ENCODE measurements around the gene OSMR. TPM values are rescaled to one million over a fixed set of nuclear protein-coding genes. Genes with fewer than 3 reads are reported as not detected.

The OSMR gene
- polyA plus RNA-seq, 2 of the 4 experiments (the other 2 are of a cell fraction), result 58.5 to 92.4 TPM

DNA sequence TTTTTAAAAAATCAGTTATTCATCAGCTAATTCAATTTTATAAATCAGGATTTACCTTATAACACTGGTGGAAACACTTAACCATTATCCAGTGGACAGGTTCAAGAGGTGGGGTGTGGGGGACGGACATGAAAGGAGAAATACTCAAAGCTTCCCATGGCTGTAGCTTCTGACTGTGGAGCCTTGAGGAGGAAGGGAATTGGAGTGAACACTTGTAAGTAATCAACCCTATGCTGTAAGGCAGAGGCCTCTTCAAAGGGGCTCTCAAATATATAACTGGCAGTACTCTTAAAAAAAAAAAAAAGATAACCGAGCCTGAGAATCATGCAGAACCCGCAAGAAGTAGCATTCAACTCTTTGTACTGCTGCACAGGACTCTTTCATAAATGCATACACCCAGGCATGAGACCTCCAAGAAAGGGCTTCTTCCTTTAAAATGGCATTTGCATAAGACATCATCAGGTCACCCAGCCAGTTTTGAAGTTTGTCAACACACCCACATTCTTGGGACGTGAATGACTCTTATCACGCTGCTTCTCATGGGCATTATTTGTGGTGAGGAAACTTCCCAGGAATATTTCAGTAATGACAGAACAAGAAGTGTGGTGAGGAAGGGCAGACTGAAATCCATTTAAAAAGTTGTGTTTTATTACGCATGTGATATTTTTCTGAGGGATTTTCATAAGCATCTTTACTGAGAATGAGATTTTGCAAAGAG, 8.1 kb downstream of the OSMR start:
- CTCF ChIA-PET, result interaction anchor here (1.4 kb wide), 2 partner anchors 16 to 21 kb away, joined by 4 read pairs; no protein-coding TSS in a partner anchor
- no peak for FAIRE-seq

DNA sequence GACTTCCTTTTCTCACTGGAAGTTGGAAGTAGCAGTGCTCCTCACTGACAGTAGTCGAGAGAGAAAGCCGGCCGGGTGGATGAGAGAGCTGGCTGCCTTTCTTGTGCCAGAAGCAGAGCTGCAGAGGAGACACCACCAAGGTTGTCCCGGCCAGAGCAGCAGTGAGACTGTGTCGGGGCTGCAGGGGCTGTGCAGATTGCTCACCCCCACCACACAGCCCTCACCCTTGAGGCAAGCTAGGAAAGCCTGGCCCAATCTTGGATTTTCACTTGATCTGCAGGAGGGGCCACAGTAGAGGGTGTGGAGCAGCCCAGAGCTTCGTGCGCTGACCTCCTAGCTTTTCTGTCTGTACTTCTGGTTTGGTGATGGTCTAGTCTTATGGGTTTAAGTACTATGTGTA, 9.1 kb downstream of the OSMR start:
- CTCF ChIA-PET, result interaction anchor here (1.0 to 1.2 kb wide), 2 partner anchors 45 to 67 kb away, joined by 3 to 4 read pairs; no protein-coding TSS in a partner anchor
- FAIRE-seq (no peak), DNase-seq (ENCODE audit: low read depth in 1 of 2, low spot score in 1 of 2) (no peak), ATAC-seq (peak in 1 of 2 experiments; percentile 54; a peak in 4 of 6 replicates)
- POLR2A ChIA-PET, result interaction anchor here (1.6 kb wide), 2 partner anchors 9 to 17 kb away, joined by 3 to 6 read pairs; partner anchors contain the start of gene OSMR
- WGBS (ENCODE audit: missing lambda C conversion rate), result 91% methylated on average over 7 of the region's 7 CpGs
- peaks cover 28% of the 10 kb centered on the region for H3K4me1 ChIP-seq
- TF ChIP-seq EP300 (IDR thresholded peaks at IDR 0.05), result no peak
- H3K9me3 ChIP-seq, result peaks cover 22% of the 10 kb centered on the region
- H3K27ac ChIP-seq, result peak overlapping the region in 1 of 2 experiments; percentile 53; a peak in 2 of 6 replicates
- no peak overlapping the region; the same call in 2 of the 3 replicates for H3K4me2 ChIP-seq
- no peak overlapping the region for H3K4me3 ChIP-seq

More for the DNA sequence above, 8.1 kb downstream of the OSMR start:
- ATAC-seq (peak; percentile 70 to 74), DNase-seq (ENCODE audit: low read depth in 1 of 2, low spot score in 1 of 2) (peak; percentile 35 to 74)
- Histone ChIP-seq H3K4me1 (peaks cover 30% of the 10 kb centered on the region), H3K4me2 (peak overlapping the region; percentile 43), H3K9me3 (peaks cover 18% of the 10 kb centered on the region), H3K27ac (peak overlapping the region in 1 of 2 experiments; percentile 24; a peak in 1 of 6 replicates), H3K4me3 (no peak overlapping the region)
- TF ChIP-seq CEBPB (IDR thresholded peaks at IDR 0.05) (peak in 1 of 2 experiments; percentile 18; a peak in 1 of 4 replicates), GATA3 (IDR thresholded peaks at IDR 0.05; ENCODE audit: borderline replicate concordance) (0 out of 2 replicates have a peak, but pooled peaks have one; percentile 13), CHD2 (IDR thresholded peaks at IDR 0.05; ENCODE audit: low read length, partially characterized antibody) (no peak), PHF8 (IDR thresholded peaks at IDR 0.05; ENCODE audit: borderline replicate concordance, low read depth) (no peak), FOSL2 (IDR thresholded peaks at IDR 0.05) (no peak), FOSL2 (CRISPR knock-in tag; IDR thresholded peaks at IDR 0.05) (peak; percentile 65)
- TF ChIP-seq, protein P1, sequence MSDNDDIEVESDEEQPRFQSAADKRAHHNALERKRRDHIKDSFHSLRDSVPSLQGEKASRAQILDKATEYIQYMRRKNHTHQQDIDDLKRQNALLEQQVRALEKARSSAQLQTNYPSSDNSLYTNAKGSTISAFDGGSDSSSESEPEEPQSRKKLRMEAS (IDR thresholded peaks at IDR 0.05), result peak; percentile 31; the same call in 1 of the 2 replicates
- WGBS (ENCODE audit: missing lambda C conversion rate), result 65% methylated on average over 6 of the region's 6 CpGs
- POLR2A ChIA-PET, result interaction anchor here (0.8 kb wide), 1 partner anchor 19 kb away, joined by 5 read pairs; no protein-coding TSS in a partner anchor

DNA sequence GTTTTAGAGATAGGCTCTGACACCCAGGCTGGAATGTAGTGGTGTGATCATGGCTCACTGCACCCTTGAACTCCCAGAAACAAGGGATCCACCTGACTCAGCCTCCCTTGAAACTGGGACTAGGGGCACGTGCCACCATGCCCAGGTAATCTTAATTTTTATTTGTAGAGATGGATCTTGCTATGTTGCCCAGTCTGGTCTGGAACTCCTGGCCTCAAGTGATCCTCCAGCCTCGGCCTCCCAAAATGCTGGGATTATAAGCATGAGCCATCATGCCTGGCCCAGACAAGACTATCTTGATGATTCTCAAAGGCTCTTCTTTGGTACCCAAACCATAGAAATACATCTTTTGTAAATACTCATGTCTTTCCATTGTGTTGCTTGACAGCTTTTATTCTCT, 10.8 kb downstream of the OSMR start:
- ATAC-seq, result no peak
- POLR2A ChIA-PET, result interaction anchor here (0.5 to 0.8 kb wide), 2 partner anchors 11 to 15 kb away, joined by 3 read pairs; partner anchors contain the start of gene OSMR
- no peak for FAIRE-seq
- TF ChIP-seq POLR2A (IDR thresholded peaks at IDR 0.05; ENCODE audit: low read length) (no peak), HOXA7 (CRISPR knock-in tag; IDR thresholded peaks at IDR 0.05) (no peak), NPAS2 (CRISPR knock-in tag; IDR thresholded peaks at IDR 0.05; ENCODE audit: borderline replicate concordance) (no peak), ZNF302 (CRISPR knock-in tag; IDR thresholded peaks at IDR 0.05) (no peak), SMC3 (IDR thresholded peaks at IDR 0.05) (no peak), KDM1A (IDR thresholded peaks at IDR 0.05; ENCODE audit: low read depth) (no peak), CHD4 (IDR thresholded peaks at IDR 0.05; ENCODE audit: borderline replicate concordance) (no peak), FOSB (CRISPR knock-in tag; IDR thresholded peaks at IDR 0.05) (no peak), CEBPB (IDR thresholded peaks at IDR 0.05) (no peak), RAD21 (conservative IDR thresholded peaks at IDR 0.05 in 1 of 2, IDR thresholded peaks at IDR 0.05 in 1 of 2) (no peak), EHMT2 (IDR thresholded peaks at IDR 0.05; ENCODE audit: low read depth) (no peak), SREBF2 (IDR thresholded peaks at IDR 0.05) (no peak), RCOR1 (IDR thresholded peaks at IDR 0.05; ENCODE audit: low read depth, low read length) (no peak)
- TF ChIP-seq, protein P2, sequence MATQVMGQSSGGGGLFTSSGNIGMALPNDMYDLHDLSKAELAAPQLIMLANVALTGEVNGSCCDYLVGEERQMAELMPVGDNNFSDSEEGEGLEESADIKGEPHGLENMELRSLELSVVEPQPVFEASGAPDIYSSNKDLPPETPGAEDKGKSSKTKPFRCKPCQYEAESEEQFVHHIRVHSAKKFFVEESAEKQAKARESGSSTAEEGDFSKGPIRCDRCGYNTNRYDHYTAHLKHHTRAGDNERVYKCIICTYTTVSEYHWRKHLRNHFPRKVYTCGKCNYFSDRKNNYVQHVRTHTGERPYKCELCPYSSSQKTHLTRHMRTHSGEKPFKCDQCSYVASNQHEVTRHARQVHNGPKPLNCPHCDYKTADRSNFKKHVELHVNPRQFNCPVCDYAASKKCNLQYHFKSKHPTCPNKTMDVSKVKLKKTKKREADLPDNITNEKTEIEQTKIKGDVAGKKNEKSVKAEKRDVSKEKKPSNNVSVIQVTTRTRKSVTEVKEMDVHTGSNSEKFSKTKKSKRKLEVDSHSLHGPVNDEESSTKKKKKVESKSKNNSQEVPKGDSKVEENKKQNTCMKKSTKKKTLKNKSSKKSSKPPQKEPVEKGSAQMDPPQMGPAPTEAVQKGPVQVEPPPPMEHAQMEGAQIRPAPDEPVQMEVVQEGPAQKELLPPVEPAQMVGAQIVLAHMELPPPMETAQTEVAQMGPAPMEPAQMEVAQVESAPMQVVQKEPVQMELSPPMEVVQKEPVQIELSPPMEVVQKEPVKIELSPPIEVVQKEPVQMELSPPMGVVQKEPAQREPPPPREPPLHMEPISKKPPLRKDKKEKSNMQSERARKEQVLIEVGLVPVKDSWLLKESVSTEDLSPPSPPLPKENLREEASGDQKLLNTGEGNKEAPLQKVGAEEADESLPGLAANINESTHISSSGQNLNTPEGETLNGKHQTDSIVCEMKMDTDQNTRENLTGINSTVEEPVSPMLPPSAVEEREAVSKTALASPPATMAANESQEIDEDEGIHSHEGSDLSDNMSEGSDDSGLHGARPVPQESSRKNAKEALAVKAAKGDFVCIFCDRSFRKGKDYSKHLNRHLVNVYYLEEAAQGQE (IDR thresholded peaks at IDR 0.05), result no peak
- TF ChIP-seq, protein P3, sequence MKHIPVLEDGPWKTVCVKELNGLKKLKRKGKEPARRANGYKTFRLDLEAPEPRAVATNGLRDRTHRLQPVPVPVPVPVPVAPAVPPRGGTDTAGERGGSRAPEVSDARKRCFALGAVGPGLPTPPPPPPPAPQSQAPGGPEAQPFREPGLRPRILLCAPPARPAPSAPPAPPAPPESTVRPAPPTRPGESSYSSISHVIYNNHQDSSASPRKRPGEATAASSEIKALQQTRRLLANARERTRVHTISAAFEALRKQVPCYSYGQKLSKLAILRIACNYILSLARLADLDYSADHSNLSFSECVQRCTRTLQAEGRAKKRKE (CRISPR knock-in tag; IDR thresholded peaks at IDR 0.05; ENCODE audit: low read depth), result no peak
- TF ChIP-seq, protein P4, sequence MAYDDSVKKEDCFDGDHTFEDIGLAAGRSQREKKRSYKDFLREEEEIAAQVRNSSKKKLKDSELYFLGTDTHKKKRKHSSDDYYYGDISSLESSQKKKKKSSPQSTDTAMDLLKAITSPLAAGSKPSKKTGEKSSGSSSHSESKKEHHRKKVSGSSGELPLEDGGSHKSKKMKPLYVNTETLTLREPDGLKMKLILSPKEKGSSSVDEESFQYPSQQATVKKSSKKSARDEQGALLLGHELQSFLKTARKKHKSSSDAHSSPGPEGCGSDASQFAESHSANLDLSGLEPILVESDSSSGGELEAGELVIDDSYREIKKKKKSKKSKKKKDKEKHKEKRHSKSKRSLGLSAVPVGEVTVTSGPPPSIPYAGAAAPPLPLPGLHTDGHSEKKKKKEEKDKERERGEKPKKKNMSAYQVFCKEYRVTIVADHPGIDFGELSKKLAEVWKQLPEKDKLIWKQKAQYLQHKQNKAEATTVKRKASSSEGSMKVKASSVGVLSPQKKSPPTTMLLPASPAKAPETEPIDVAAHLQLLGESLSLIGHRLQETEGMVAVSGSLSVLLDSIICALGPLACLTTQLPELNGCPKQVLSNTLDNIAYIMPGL (CRISPR knock-in tag; IDR thresholded peaks at IDR 0.05; ENCODE audit: borderline replicate concordance), result no peak
- no peak for DNase-seq (ENCODE audit: low read depth in 1 of 2, low spot score in 1 of 2)
- H3K4me2 ChIP-seq, result no peak overlapping the region
- WGBS (ENCODE audit: missing lambda C conversion rate), result 93% methylated on average over 2 of the region's 2 CpGs
- H3K9me3 ChIP-seq, result peaks cover 9% of the 10 kb centered on the region; the same call in 2 of the 3 replicates
- CTCF ChIA-PET, result interaction anchor here (0.8 to 2.1 kb wide), 3 partner anchors 47 to 415 kb away, joined by 3 to 8 read pairs (median 3); no protein-coding TSS in a partner anchor
- H3K27ac ChIP-seq, result no peak overlapping the region
- H3K4me3 ChIP-seq, result no peak overlapping the region
- peaks cover 28% of the 10 kb centered on the region for H3K4me1 ChIP-seq

All from A549 (cell line).